GM12878 (cell line): ENCODE data around the gene RUSC1. TPM values are rescaled to one million over a fixed set of nuclear protein-coding genes. Genes with fewer than 3 reads are reported as not detected.

Source experiments
- BCLAF1 ChIP-seq: fragments of 450-650 bp; IDR thresholded peaks from 2 replicates; pipeline ENCODE4 v1.6.1; 2017; ENCODE audit warnings: antibody characterized with exemption, mild to moderate bottlenecking, moderate library complexity
- BHLHE40 ChIP-seq, 2 experiments: fragments of 450-650 bp in 1 of 2; IDR thresholded peaks; 2 replicates each; pipeline ENCODE4 v1.6.1; 2011 to 2017; ENCODE audit warnings: low read depth in 2 of 2, borderline replicate concordance in 1 of 2, improper control_type of control experiment in 1 of 2, low read length in 1 of 2, mild to moderate bottlenecking in 1 of 2
- IKZF2 ChIP-seq, 2 experiments: fragments of 450-650 bp; IDR thresholded peaks; 2 replicates each; pipeline ENCODE4 v1.6.1; 2017; ENCODE audit warnings: mild to moderate bottlenecking in 2 of 2, moderate library complexity in 2 of 2
- JUNB ChIP-seq: IDR thresholded peaks from 2 replicates; pipeline ENCODE4 v1.6.1; 2016; ENCODE audit warnings: antibody characterized with exemption, mild to moderate bottlenecking
- MAX ChIP-seq: IDR thresholded peaks from 2 replicates; pipeline ENCODE4 v1.6.1; 2012; ENCODE audit warnings: low read depth, low read length, improper control_type of control experiment
- NFYB ChIP-seq: IDR thresholded peaks from 2 replicates; pipeline ENCODE4 v1.6.1; 2011; ENCODE audit warnings: low read depth, mild to moderate bottlenecking, low read length, improper control_type of control experiment, moderate library complexity; ENCODE audit not compliant: insufficient read depth
- NR2F1 ChIP-seq: fragments of 450-650 bp; conservative IDR thresholded peaks from 2 replicates; pipeline ENCODE4 v1.6.1; 2017; ENCODE audit warnings: mild to moderate bottlenecking
- PAX8 ChIP-seq: fragments of 450-650 bp; IDR thresholded peaks from 2 replicates; pipeline ENCODE4 v1.6.1; 2017; ENCODE audit warnings: mild to moderate bottlenecking, moderate library complexity
- RELB ChIP-seq: fragments of 450-650 bp; IDR thresholded peaks from 2 replicates; pipeline ENCODE4 v1.6.1; 2017; ENCODE audit warnings: low read depth, mild to moderate bottlenecking, moderate library complexity
- REST ChIP-seq: IDR thresholded peaks from 2 replicates; pipeline ENCODE4 v1.6.1; 2012; ENCODE audit warnings: mild to moderate bottlenecking, low read depth, low read length
- SRF ChIP-seq, 2 experiments: IDR thresholded peaks; 2 replicates each; pipeline ENCODE4 v1.6.1; 2011; ENCODE audit warnings: low read depth in 2 of 2, low read length in 2 of 2, mild to moderate bottlenecking in 1 of 2, moderate library complexity in 1 of 2
- TAF1 ChIP-seq: IDR thresholded peaks from 2 replicates; pipeline ENCODE4 v1.6.1; 2011; ENCODE audit warnings: mild to moderate bottlenecking, low read depth, low read length, borderline replicate concordance
- USF2 ChIP-seq: IDR thresholded peaks from 2 replicates; pipeline ENCODE4 v1.6.1; 2011; ENCODE audit warnings: low read depth, low read length, improper control_type of control experiment, borderline replicate concordance
- YY1 ChIP-seq: IDR thresholded peaks from 2 replicates; pipeline ENCODE4 v1.6.1; 2011; ENCODE audit warnings: low read depth, mild to moderate bottlenecking, low read length
- ZNF687 ChIP-seq: fragments of 450-650 bp; IDR thresholded peaks from 2 replicates; pipeline ENCODE4 v1.6.1; 2017; ENCODE audit warnings: mild to moderate bottlenecking, moderate library complexity
- polyA plus RNA-seq, 11 experiments: library from polyadenylated mRNA; depleted of rRNA in 4 of 11; unstranded in 6 of 11; stranded (reverse) in 5 of 11; fragments of >200 nt; fragmentation: Nextera tagmentation in 4 of 11; fragmentation: Illumina TruSeq in 1 of 11; extraction: Ambion mirVana in 4 of 11; extraction: Trizol in 1 of 11; gene quantifications; 1 replicate in 1 of 11; 2 replicates in 10 of 11; pipeline versions ENCODE4 v1.2.1 to v1.2.3, GENCODE V29; 2011 to 2016; ENCODE audit warnings: inconsistent platforms in 2 of 11, missing spikeins in 2 of 11, low read depth in 1 of 11
- total RNA-seq, 4 experiments: library from RNA; depleted of rRNA in 3 of 4; stranded (reverse); fragments of >200 nt in 3 of 4; fragmentation: Illumina TruSeq in 1 of 4; extraction: Trizol in 1 of 4; gene quantifications; 2 replicates each; pipeline versions ENCODE4 v1.2.1 to v1.2.3, GENCODE V29; 2013 to 2021

Gene RUSC1
- total and polyA plus RNA-seq, 10 of the 15 experiments (the other 5 are each of a cell fraction or from before 2014, with no cell fraction given): 1.1 to 23.7 (median 12.3) TPM

GRCh38 chr1:155324037-155324716 lies 3.5 kb downstream of the RUSC1 start (continued):
- TF ChIP-seq BCLAF1 (no peak), NR2F1 (0 out of 2 replicates have a peak, but pooled peaks have one; percentile 13), RELB (peak; percentile 68; the same call in 1 of the 2 replicates), JUNB (no peak), SRF (IDR thresholded peaks at IDR 0.05; ENCODE audit: low read depth in 2 of 2, low read length in 2 of 2) (no peak; a peak in 1 of 4 replicates), TAF1 (no peak), PAX8 (no peak), YY1 (peak; percentile 35; the same call in 1 of the 2 replicates), REST (no peak), MAX (peak; percentile 87), ZNF687 (peak; percentile 23; the same call in 1 of the 2 replicates), USF2 (peak; percentile 88), IKZF2 (IDR thresholded peaks at IDR 0.05) (peak; percentile 54 to 61), NFYB (peak; percentile 87), BHLHE40 (IDR thresholded peaks at IDR 0.05; ENCODE audit: borderline replicate concordance in 1 of 2, low read depth in 2 of 2, low read length in 1 of 2) (peak in 1 of 2 experiments; percentile 24; a peak in 2 of 4 replicates)
